GM19438 (cell line): ENCODE results near the gene VWF.

Experiments
- ATAC-seq: cut with Tn5 transposase; IDR thresholded peaks from one replicate; pipeline ENCODE4 v1.9.1; 2021; ENCODE audit warnings: low read depth; ENCODE audit not compliant: unreplicated experiment

The VWF gene

GRCh38 chr12:6080149-6081045 lies 44.1 kb downstream of the VWF start:
- no peak for ATAC-seq

DNA sequence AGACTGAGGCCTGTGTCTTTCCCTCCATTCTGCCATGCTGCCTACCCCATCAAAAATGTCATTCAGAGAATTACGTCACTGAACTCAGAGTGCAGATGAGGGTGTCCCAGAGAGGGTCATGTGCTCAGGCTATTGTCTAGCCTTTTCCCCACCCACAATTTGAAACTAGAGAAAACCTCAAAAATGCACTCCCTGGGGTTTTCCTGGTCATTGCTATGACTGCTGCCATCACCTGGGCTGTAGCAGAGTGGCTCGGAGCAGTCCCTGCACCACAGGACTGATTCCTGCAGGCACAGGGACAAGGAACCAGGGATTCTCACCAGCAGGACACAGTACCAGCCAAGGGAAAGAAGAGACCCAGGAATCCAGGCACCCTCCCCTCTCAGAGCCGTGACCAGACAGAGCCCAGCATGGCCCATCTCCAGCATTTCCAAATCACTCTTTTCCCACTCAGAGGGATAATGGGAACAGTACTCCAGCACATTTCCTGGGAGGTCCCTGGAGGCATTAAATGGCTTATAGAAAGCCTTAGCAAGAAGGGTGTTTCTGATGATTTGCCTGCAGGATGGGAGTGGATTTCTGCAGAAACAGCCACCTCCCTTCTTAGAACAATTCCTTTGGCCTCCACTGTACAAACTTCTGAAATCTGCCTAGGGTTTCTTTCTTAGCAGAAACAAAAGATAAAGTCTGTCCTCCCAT lies 45.9 kb downstream of the VWF start:
- no peak for ATAC-seq

DNA sequence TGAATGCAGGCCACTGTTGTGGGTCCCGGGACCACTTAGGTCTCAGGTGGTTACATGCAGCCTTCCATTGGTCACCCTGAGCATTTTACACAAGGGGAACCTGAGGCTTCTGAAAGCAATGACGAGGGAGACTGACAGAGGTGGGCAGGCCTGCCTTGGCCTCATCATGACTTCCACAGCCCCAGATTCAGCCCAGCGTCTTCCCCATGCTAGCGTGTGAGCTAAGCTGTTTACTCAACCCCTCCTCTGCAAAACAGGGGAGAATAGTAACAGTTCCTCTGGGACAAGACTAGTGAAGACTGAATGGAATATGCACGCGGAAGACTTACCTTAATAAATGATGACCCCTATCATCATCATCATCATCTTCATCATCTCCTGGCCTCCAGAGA lies 46.8 kb downstream of the VWF start:
- no peak for ATAC-seq

- no peak for ATAC-seq
These were observed 47.4 kb downstream of the VWF start for GRCh38 chr12:6076776-6077691.

- no peak for ATAC-seq
These were observed 48.1 kb downstream of the VWF start for GRCh38 chr12:6076346-6076745.

DNA sequence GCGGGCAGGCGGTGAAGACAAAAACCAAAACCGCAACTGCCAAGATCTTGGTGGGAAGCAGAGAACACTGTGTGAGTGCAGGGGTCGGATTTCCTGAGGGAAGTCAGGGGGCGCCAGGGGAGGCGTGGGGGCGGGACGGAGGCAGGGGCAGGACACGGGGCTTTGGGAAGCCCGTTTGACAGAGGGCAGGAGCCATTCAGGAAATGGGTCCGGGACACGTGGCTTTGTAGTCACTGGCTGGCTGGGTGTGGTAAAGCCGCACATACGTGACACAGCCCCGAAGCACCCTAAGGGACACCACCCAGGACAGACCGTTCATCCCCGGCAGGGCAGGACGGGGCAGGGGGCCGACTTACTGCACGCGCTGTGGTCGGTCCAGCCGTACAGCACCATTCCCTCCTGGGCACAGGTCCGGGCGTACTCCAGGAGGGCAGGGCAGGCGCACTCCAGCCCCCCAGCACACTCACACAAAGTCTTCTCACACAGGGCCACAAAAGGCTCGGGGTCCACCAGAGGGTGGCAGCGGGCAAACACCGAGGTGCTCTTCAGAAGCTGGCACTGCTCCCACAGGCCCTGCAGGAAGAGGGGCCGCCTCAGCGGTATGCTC lies 49.4 kb downstream of the VWF start:
- ATAC-seq, result no peak

- ATAC-seq, result no peak
These were observed 50.0 kb downstream of the VWF start for GRCh38 chr12:6074427-6074826.

GRCh38 chr12:6073426-6073825 lies 51.0 kb downstream of the VWF start:
- ATAC-seq, result no peak

DNA sequence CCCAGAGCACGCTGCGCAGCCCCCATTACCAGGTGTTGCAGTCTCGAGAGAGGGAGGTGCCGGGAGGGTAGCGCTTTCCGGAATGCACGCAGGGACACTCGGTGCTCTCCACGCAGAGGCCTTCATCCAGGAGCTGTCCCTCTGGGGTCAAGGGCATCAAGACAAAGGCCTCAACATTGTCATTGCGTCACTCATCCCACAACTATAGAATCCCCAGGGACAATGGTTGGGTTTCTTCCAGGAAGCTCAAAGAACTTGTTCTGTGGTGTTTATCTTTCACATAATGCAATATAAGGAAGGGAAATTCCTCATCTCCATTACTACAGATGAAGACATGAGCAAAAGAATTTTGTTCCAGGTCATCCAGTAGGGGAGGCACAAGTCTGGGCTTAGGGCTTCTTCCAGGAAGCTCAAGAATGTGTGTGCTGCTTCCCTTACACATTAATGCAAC lies 52.1 kb downstream of the VWF start:
- ATAC-seq, result no peak

GRCh38 chr12:6071589-6071988 lies 52.9 kb downstream of the VWF start:
- ATAC-seq, result no peak

DNA sequence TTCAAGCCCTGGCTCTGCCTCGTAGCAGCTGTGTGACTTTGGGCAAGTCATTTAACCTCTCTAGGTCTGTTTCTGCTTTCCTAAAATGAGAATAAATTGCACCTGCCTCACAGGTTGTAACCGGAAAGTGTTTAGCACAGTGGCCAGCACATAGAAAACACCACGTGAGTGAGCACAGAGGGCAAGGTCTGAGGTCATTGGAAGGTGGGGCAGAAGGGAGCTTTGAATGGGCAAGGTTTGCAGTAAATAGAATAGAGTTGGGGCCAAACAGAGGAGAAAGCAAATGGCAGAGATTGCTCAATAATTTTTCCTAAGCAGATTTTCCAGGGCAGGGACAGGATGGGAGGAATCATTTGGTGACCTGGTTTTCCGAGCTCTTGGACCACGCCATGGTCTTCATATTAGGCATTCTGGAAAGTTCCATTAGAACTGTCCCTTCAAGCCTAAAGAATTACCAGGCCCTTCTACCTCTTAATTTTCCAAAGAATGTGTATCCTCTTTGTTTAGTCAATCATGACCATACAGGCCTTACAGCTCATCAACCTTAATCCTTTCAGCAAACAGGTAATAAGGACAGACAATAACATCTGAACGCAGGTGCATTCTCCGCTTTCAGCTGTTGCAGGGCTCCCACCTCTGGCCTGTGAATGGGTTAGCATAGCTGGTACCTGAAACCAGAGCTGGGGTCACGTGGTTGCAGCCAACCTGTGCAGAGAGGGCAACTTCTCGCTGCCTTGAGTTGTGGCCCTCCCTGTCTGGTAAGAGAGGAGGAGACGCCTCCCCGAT lies 53.8 kb downstream of the VWF start:
- no peak for ATAC-seq

DNA sequence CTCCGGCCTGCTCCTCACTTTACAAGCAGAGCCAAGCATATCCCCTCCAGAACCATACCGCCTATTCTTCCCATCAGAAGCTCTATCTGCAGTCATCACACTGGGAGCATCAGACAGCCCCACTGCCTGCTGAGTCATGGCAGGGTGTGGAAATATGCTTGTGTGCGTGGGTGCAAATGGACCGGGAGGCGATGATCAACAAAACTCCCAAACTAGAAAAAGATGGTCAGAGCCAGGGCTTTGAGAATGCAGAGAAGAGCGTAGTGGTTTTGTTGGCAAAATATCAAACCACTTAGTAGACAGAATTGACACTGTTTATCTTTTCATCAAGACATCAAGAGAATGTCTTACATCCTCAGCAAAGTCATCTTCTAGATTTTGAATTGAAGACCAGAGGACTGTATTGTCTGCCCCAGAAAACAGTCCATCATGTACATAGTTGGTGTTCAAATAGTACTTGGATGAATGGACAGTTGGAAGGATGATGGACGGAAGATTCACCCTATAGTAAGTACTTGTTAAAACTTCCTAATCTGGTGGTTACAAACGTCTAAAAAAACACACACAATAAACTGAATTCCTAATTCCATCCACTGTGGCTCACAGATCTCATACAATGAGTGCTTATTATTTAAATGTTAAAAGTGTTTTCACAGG lies 54.9 kb downstream of the VWF start:
- ATAC-seq, result no peak

- ATAC-seq, result no peak
These were observed 56.2 kb downstream of the VWF start for GRCh38 chr12:6068227-6068626.

DNA sequence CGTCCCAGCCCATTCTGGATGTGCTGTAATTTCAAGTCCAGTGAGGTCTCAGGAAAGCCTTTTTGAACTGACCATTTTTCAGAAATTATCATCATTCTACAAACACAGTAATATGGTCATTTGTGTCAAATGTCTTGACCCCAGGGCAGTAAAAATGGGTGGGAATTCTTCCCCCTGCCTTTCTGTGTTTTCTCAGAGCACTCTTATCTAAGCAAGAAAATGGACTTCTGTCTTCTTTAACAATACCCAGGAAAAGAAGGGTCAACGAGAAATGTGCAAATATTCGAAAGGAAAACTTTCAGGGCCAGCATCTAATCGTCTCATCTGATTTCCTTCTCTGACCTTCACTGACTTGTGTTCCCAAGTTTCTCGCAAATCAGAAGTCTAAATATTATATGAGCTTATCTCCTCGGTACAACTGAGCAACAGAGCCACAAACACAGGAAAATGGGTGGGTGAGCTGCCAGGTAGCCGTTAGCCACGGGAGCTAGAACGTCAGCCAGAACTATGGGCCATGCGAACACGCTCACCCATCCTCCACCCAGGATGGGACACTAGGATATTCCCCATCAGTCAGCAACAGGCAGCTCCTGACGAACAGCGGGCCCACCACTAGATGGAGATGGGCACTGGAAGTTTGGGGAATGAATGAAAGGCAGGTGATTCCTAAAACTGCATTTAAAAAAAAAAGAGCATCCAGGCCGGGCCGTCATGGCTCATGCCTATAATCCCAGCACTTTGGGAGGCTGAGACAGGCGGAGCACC lies 57.1 kb downstream of the VWF start:
- no peak for ATAC-seq

- ATAC-seq, result no peak
These were observed 57.8 kb downstream of the VWF start for GRCh38 chr12:6066651-6067050.

DNA sequence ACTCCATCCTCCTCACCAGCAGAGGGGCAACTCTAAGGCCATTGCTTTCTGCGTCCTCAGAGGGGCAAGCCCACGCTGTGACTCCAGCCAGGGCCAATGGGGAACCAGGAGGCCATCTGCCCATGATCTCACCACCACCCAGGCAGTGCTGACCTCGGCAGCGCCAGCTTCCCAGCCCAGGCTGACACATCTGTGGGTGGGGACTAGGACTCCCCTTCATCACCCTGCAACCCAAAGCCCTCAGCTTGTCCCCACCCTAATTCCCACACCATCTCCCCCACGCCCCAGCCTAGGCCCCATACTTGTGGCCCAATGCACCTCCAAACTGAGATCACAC lies 58.6 kb downstream of the VWF start:
- no peak for ATAC-seq

DNA sequence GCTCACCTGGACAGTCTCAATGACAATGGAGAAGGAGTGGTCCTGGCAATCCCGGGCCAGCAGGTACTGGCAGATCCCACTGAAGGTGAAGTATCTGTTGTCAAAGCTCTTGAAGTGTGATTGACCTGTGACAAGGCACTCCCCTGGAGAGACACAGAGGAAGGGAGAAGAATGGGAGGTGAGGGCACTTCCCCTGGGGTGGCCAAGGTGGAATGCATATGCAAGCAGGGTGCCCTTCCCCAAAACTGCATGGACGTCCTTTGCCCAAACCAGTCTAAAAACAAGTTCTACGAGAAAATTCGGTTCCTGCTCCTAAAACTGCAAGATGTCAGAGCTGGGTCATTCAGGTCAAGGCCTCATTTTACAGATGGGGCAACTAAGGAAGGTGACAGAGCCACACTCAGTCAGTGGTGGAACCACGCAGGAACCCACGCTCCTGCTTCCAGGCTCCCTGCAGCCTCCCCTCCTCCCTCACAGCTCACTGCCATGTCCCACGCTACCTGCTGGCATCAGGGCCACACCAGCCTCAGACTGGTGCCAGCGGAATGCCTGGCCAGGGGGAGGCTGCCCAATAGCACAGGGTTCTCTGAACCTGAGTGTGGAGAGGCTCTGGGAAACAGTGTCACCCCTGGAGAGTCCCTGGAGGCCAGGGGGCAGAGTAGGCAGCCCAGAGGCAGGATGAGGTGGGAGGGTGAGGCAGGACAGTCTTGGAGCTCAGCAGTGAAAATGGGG lies 59.2 kb downstream of the VWF start:
- no peak for ATAC-seq
